A549 (cell line): Measurements from ENCODE around the gene DET1. TPM values are rescaled to one million over a fixed set of nuclear protein-coding genes. Genes with fewer than 3 reads are reported as not detected.

Experiments
- ATAC-seq, 2 experiments: fragments of 200-7000 bp in 1 of 2; fragments of >200 bp in 1 of 2; cut with Nextera tagmentation in 1 of 2; cut with Tn5 transposase in 1 of 2; 3 replicates each; pipeline versions ENCODE4 v1.8.0 to v1.9.1; 2018 to 2020; ENCODE audit warnings: mild to moderate bottlenecking in 1 of 2, moderate library complexity in 1 of 2
- CTCF ChIA-PET: fragments of 300-600 bp; sonication (Branson Sonifier 250); formaldehyde crosslinking; extraction: SDS; loops from one replicate; lab custom pipeline; 2021; ENCODE audit warnings: antibody characterized with exemption, inconsistent platforms; lab: Yijun Ruan, JAX
- POLR2A ChIA-PET: fragments of 350-600 bp; formaldehyde crosslinking; extraction: SDS; loops from one replicate; lab custom pipeline; 2021; ENCODE audit warnings: antibody characterized with exemption, inconsistent platforms; lab: Yijun Ruan, JAX
- DNase-seq, 2 experiments: peaks; one replicate each; pipeline versions ENCODE4 v3.0.0 to v3.0.0-alpha.2; 2011 to 2016; ENCODE audit warnings: low read depth in 1 of 2, low spot score in 1 of 2
- FAIRE-seq: peaks from 2 replicates; lab custom pipeline; 2011; peaks lifted over from hg19 to GRCh38; lab: Jason Lieb, UNC
- H3K27ac ChIP-seq, 2 experiments: fragments of >200 bp; sonication (Bioruptor Twin); formaldehyde crosslinking; 3 replicates each; pipeline ENCODE4 v1.5.1; 2016 to 2017
- H3K4me1 ChIP-seq: fragments of >200 bp; sonication (Bioruptor Twin); formaldehyde crosslinking; 3 replicates; pipeline ENCODE4 v1.6.1; 2016
- H3K4me2 ChIP-seq: fragments of >200 bp; sonication (Bioruptor Twin); formaldehyde crosslinking; 3 replicates; pipeline ENCODE4 v1.6.1; 2016
- H3K4me3 ChIP-seq: fragments of >200 bp; sonication (Bioruptor Twin); formaldehyde crosslinking; 3 replicates; pipeline ENCODE4 v1.5.1; 2016
- H3K9me3 ChIP-seq: fragments of >200 bp; sonication (Bioruptor Twin); formaldehyde crosslinking; 3 replicates; pipeline ENCODE4 v1.6.1; 2016
- ATOH8 ChIP-seq: fragments of 250-450 bp; sonication (Bioruptor Pico); IDR thresholded peaks from 2 replicates; pipeline ENCODE4 v1.5.0; 2020; ENCODE audit warnings: low read depth, mild to moderate bottlenecking, moderate library complexity
- BCL3 ChIP-seq: fragments of >200 bp; sonication (Bioruptor Twin); formaldehyde crosslinking; IDR thresholded peaks from 3 replicates; pipeline ENCODE4 v1.6.1; 2016
- BHLHE40 ChIP-seq: IDR thresholded peaks from 2 replicates; pipeline ENCODE4 v1.6.1; 2012; ENCODE audit warnings: low read depth, low read length, inconsistent platforms
- CBX2 ChIP-seq: fragments of 200-600 bp; sonication (generic); IDR thresholded peaks from 2 replicates; pipeline ENCODE4 v1.6.1; 2016; ENCODE audit warnings: low read depth, mild to moderate bottlenecking, borderline replicate concordance
- CHD2 ChIP-seq: fragments of 150-350 bp; IDR thresholded peaks from 2 replicates; pipeline ENCODE4 v1.6.1; 2014; ENCODE audit warnings: low read length; ENCODE audit not compliant: partially characterized antibody
- CTCF ChIP-seq: fragments of >200 bp; sonication (Bioruptor Twin); formaldehyde crosslinking; IDR thresholded peaks from 3 replicates; pipeline ENCODE4 v1.5.1; 2016
- EHF ChIP-seq: fragments of 250-450 bp; sonication (Bioruptor Pico); IDR thresholded peaks from 2 replicates; pipeline ENCODE4 v1.5.0; 2020; ENCODE audit warnings: mild to moderate bottlenecking
- EHMT2 ChIP-seq: fragments of 200-600 bp; sonication (generic); IDR thresholded peaks from 2 replicates; pipeline ENCODE4 v1.6.1; 2016; ENCODE audit warnings: antibody characterized with exemption, low read depth, mild to moderate bottlenecking, moderate library complexity
- ELK1 ChIP-seq: fragments of 150-350 bp; IDR thresholded peaks from 2 replicates; pipeline ENCODE4 v1.6.1; 2014; ENCODE audit warnings: low read depth, mild to moderate bottlenecking, low read length
- FOXS1 ChIP-seq: fragments of 250-450 bp; sonication (Bioruptor Pico); IDR thresholded peaks from 2 replicates; pipeline ENCODE4 v1.5.0; 2020; ENCODE audit warnings: mild to moderate bottlenecking, moderate library complexity
- GATA3 ChIP-seq: IDR thresholded peaks from 2 replicates; pipeline ENCODE4 v1.6.1; 2012; ENCODE audit warnings: borderline replicate concordance
- HMGXB4 ChIP-seq: fragments of 250-450 bp; sonication (Bioruptor Pico); IDR thresholded peaks from 2 replicates; pipeline ENCODE4 v1.5.0; 2021; ENCODE audit warnings: mild to moderate bottlenecking, moderate library complexity, borderline replicate concordance
- HOXB13 ChIP-seq: fragments of 250-450 bp; sonication (Bioruptor Pico); IDR thresholded peaks from 2 replicates; pipeline ENCODE4 v1.5.0; 2020; ENCODE audit warnings: low read depth, mild to moderate bottlenecking, moderate library complexity
- HOXB5 ChIP-seq: fragments of 250-450 bp; sonication (Bioruptor Pico); IDR thresholded peaks from 2 replicates; pipeline ENCODE4 v1.5.0; 2020; ENCODE audit warnings: mild to moderate bottlenecking, moderate library complexity
- JUN ChIP-seq, 2 experiments: fragments of >200 bp; sonication (Bioruptor Twin); formaldehyde crosslinking; IDR thresholded peaks; 2 replicates in 1 of 2; 3 replicates in 1 of 2; pipeline ENCODE4 v1.6.1; 2016 to 2017
- KDM5A ChIP-seq: fragments of 200-600 bp; sonication (generic); IDR thresholded peaks from 2 replicates; pipeline ENCODE4 v1.6.1; 2016; ENCODE audit warnings: antibody characterized with exemption, mild to moderate bottlenecking
- MAFK ChIP-seq: fragments of 450-650 bp; IDR thresholded peaks from 2 replicates; pipeline ENCODE4 v1.6.1; 2014; ENCODE audit not compliant: partially characterized antibody
- MAX ChIP-seq: IDR thresholded peaks from 2 replicates; pipeline ENCODE4 v1.6.1; 2012
- MAZ ChIP-seq: fragments of 150-350 bp; IDR thresholded peaks from 2 replicates; pipeline ENCODE4 v1.6.1; 2014; ENCODE audit warnings: antibody characterized with exemption, low read depth, low read length, borderline replicate concordance
- MYC ChIP-seq: IDR thresholded peaks from 2 replicates; pipeline ENCODE4 v1.6.1; 2012; ENCODE audit warnings: mild to moderate bottlenecking, inconsistent platforms, low read length, improper control_type of control experiment, borderline replicate concordance
- PHF8 ChIP-seq: fragments of 200-600 bp; sonication (generic); IDR thresholded peaks from 2 replicates; pipeline ENCODE4 v1.6.1; 2016; ENCODE audit warnings: low read depth, mild to moderate bottlenecking, antibody characterized with exemption, moderate library complexity, borderline replicate concordance
- POLR2A ChIP-seq: IDR thresholded peaks from 2 replicates; pipeline ENCODE4 v1.6.1; 2012; ENCODE audit warnings: mild to moderate bottlenecking, low read length
- POLR2AphosphoS2 ChIP-seq: conservative IDR thresholded peaks from 2 replicates; pipeline ENCODE4 v1.6.1; 2012; ENCODE audit warnings: low read length, improper control_type of control experiment, inconsistent platforms
- RAD21 ChIP-seq, 2 experiments: fragments of >200 bp in 1 of 2; sonication (Bioruptor Twin) in 1 of 2; formaldehyde crosslinking in 1 of 2; IDR thresholded peaks in 1 of 2; conservative IDR thresholded peaks in 1 of 2; 2 replicates in 1 of 2; 3 replicates in 1 of 2; pipeline ENCODE4 v1.6.1; 2012 to 2018; ENCODE audit warnings: inconsistent platforms in 1 of 2
- RARB ChIP-seq: fragments of 250-450 bp; sonication (Bioruptor Pico); IDR thresholded peaks from 2 replicates; pipeline ENCODE4 v1.8.0; 2021; ENCODE audit warnings: mild to moderate bottlenecking, moderate library complexity
- TFCP2L1 ChIP-seq: fragments of 250-450 bp; sonication (Bioruptor Pico); IDR thresholded peaks from 2 replicates; pipeline ENCODE4 v1.5.0; 2021; ENCODE audit warnings: mild to moderate bottlenecking
- ZNF302 ChIP-seq: fragments of 250-450 bp; sonication (Bioruptor Pico); IDR thresholded peaks from 2 replicates; pipeline ENCODE4 v1.9.0; 2021; ENCODE audit warnings: inconsistent platforms, mild to moderate bottlenecking, moderate library complexity
- ZSCAN20 ChIP-seq: fragments of 250-450 bp; sonication (Bioruptor Pico); IDR thresholded peaks from 2 replicates; pipeline ENCODE4 v1.8.0; 2022; ENCODE audit warnings: mild to moderate bottlenecking, moderate library complexity
- WGBS: methylation state at CpG from one replicate; pipeline ENCODE4 v1.1.6; 2017; ENCODE audit errors: missing lambda C conversion rate; 5-methylcytosine and 5-hydroxymethylcytosine counted together
- polyA minus RNA-seq: library from RNA; depleted of rRNA, polyadenylated mRNA; stranded (reverse); fragments of >200 nt; gene quantifications from 2 replicates; pipeline ENCODE4 v1.2.3, GENCODE V29; 2011; rRNA and poly(A)+ RNA removed
- polyA plus RNA-seq, 4 experiments: library from polyadenylated mRNA; depleted of rRNA in 3 of 4; stranded (reverse); fragments of >200 nt; fragmentation: RNase III in 1 of 4; extraction: RNeasy Plus Mini Kit Qiagen cat#74134 plus additional on column Dnase treatment in 1 of 4; gene quantifications; 2 replicates in 3 of 4; 3 replicates in 1 of 4; pipeline ENCODE4 v1.2.3, GENCODE V29; 2011 to 2017

Gene DET1
- polyA plus RNA-seq (2011; rRNA removed) = 12.4 and 15.6 TPM in 2 replicates
- 3.5 and 6.2 TPM in 2 replicates for polyA plus RNA-seq (2012; cell fraction: cytosol; rRNA removed)
- 4.4 and 7.3 TPM in 2 replicates for polyA plus RNA-seq (2012; cell fraction: nucleus; rRNA removed)
- polyA plus RNA-seq (2017; fragmentation: RNase III; extraction: RNeasy Plus Mini Kit Qiagen cat#74134 plus additional on column Dnase treatment) = 3.9 to 5.2 TPM (median 4.9 TPM) in 3 replicates
- polyA minus RNA-seq = 22.2 and 22.7 TPM in 2 replicates

- H3K9me3 ChIP-seq = no peaks in the 10 kb centered on the region
- H3K4me3 ChIP-seq = peak within 1 kb of the TSS; percentile 56
These were observed at the start of gene DET1 for GRCh38 chr15:88546248-88547129. DET1 (minus strand) TSS chr15:88546681; CDS start chr15:88531705, 14,976 bp downstream.

More at GRCh38 chr15:88546248-88547129, at the start of gene DET1:
- ATAC-seq (peak; percentile 99 to 100), FAIRE-seq (no peak), DNase-seq (peak; percentile 93 to 99)
- ChIA-PET POLR2A (interaction anchor here (0.7 kb wide), 1 partner anchor 304 kb away, joined by 3 read pairs; no protein-coding TSS in a partner anchor), CTCF (no interaction called here)
- Histone ChIP-seq H3K4me2 (peak within 1 kb of the TSS; percentile 73), H3K4me1 (no peaks in the 10 kb centered on the region), H3K27ac (peak within 1 kb of the TSS; percentile 85 to 92)
- WGBS = 4% methylated on average over 28 of the region's 33 CpGs
- TF ChIP-seq MYC (no peak; the same call in 1 of the 2 replicates), POLR2A (peak; percentile 47), GATA3 (peak; percentile 15; the same call in 1 of the 2 replicates), CTCF (peak; percentile 74), ZSCAN20 (0 out of 2 replicates have a peak, but pooled peaks have one; percentile 65), BHLHE40 (0 out of 2 replicates have a peak, but pooled peaks have one; percentile 52), ELK1 (no peak), PHF8 (peak; percentile 61), RAD21 (conservative IDR thresholded peaks at IDR 0.05 in 1 of 2, IDR thresholded peaks at IDR 0.05 in 1 of 2) (no peak), CBX2 (no peak), ZNF302 (no peak), KDM5A (no peak), JUN (IDR thresholded peaks at IDR 0.05) (peak; percentile 40 to 84; a peak in 4 of 5 replicates), FOXS1 (CRISPR knock-in tag) (no peak), HMGXB4 (no peak), POLR2AphosphoS2 (no peak), RARB (CRISPR knock-in tag) (no peak), MAZ (peak; percentile 64; the same call in 1 of the 2 replicates), HOXB5 (peak; percentile 88; the same call in 1 of the 2 replicates), CHD2 (no peak), EHMT2 (peak; percentile 88), TFCP2L1 (0 out of 2 replicates have a peak, but pooled peaks have one; percentile 34), MAFK (no peak), MAX (peak; percentile 83), EHF (peak; percentile 60; the same call in 1 of the 2 replicates), HOXB13 (peak; percentile 77; the same call in 1 of the 2 replicates), ATOH8 (CRISPR knock-in tag) (0 out of 2 replicates have a peak, but pooled peaks have one; percentile 75), BCL3 (peak; percentile 63; the same call in 2 of the 3 replicates)
